ENCODE data around the gene RUNDC3A.

RUNDC3A gene

GRCh38 chr17:44308320-44308818, at the start of gene RUNDC3A:
RUNDC3A (plus strand) TSS chr17:44308601; CDS start chr17:44308833, 232 bp downstream.
- DNase-seq (ENCODE audit: low read depth): peak; percentile 83

- DNase-seq (ENCODE audit: low read depth): no peak
Observed at GRCh38 chr17:44258811-44259351, 49.5 kb upstream of the RUNDC3A start.

- no peak for DNase-seq (ENCODE audit: low read depth)
Observed at GRCh38 chr17:44260296-44260695, 48.1 kb upstream of the RUNDC3A start.

GRCh38 chr17:44262654-44263225, 45.7 kb upstream of the RUNDC3A start:
- DNase-seq (ENCODE audit: low read depth): no peak

GRCh38 chr17:44263345-44263902, 45.0 kb upstream of the RUNDC3A start:
- no peak for DNase-seq (ENCODE audit: low read depth)

- no peak for DNase-seq (ENCODE audit: low read depth)
Observed at GRCh38 chr17:44266402-44267164, 41.8 kb upstream of the RUNDC3A start.

GRCh38 chr17:44267165-44267455, 41.3 kb upstream of the RUNDC3A start:
- DNase-seq (ENCODE audit: low read depth): no peak

GRCh38 chr17:44267818-44268490, 40.4 kb upstream of the RUNDC3A start, which contains the start of gene SLC4A1:
SLC4A1 (minus strand) TSS chr17:44268135; CDS start chr17:44262866, 5,269 bp downstream.
- DNase-seq (ENCODE audit: low read depth): no peak

GRCh38 chr17:44268709-44269534, 39.5 kb upstream of the RUNDC3A start:
- DNase-seq (ENCODE audit: low read depth): no peak

- DNase-seq (ENCODE audit: low read depth): no peak
Observed at GRCh38 chr17:44269535-44270240, 38.7 kb upstream of the RUNDC3A start.

- no peak for DNase-seq (ENCODE audit: low read depth)
Observed at GRCh38 chr17:44272321-44272951, 36.0 kb upstream of the RUNDC3A start.

GRCh38 chr17:44272954-44273353, 35.4 kb upstream of the RUNDC3A start:
- no peak for DNase-seq (ENCODE audit: low read depth)

- DNase-seq (ENCODE audit: low read depth): no peak
Observed at GRCh38 chr17:44273607-44274006, 34.8 kb upstream of the RUNDC3A start.

- DNase-seq (ENCODE audit: low read depth): no peak
Observed at GRCh38 chr17:44277976-44278375, 30.4 kb upstream of the RUNDC3A start.

GRCh38 chr17:44279346-44279665, 29.1 kb upstream of the RUNDC3A start:
- DNase-seq (ENCODE audit: low read depth): no peak

GRCh38 chr17:44279666-44280391, 28.6 kb upstream of the RUNDC3A start:
- DNase-seq (ENCODE audit: low read depth): no peak

- no peak for DNase-seq (ENCODE audit: low read depth)
Observed at GRCh38 chr17:44280392-44280937, 27.9 kb upstream of the RUNDC3A start.

- DNase-seq (ENCODE audit: low read depth): no peak
Observed at GRCh38 chr17:44281570-44281969, 26.8 kb upstream of the RUNDC3A start.

- no peak for DNase-seq (ENCODE audit: low read depth)
Observed at GRCh38 chr17:44282264-44282663, 26.1 kb upstream of the RUNDC3A start.
